ENCODE results near the gene CNDP2.

GRCh38 chr18:74573053-74573452, 76.9 kb downstream of the CNDP2 start:
- no peak for TF ChIP-seq TAF1 (IDR thresholded peaks at IDR 0.05; ENCODE audit: low read depth)
- no peak for TF ChIP-seq FOXM1 (IDR thresholded peaks at IDR 0.05; ENCODE audit: borderline replicate concordance, low read depth)
- TF ChIP-seq REST (IDR thresholded peaks at IDR 0.05; ENCODE audit: low read depth), result no peak
- no peak for TF ChIP-seq EP300 (IDR thresholded peaks at IDR 0.05; ENCODE audit: borderline replicate concordance)
- no peak for TF ChIP-seq EGR1 (IDR thresholded peaks at IDR 0.05)
- no peak for TF ChIP-seq CREB1 (IDR thresholded peaks at IDR 0.05; ENCODE audit: low read depth)
- TF ChIP-seq MAX (IDR thresholded peaks at IDR 0.05), result no peak
- TF ChIP-seq CEBPB (IDR thresholded peaks at IDR 0.05), result no peak

All from Ishikawa (cell line).